AG04449 (cell line): ENCODE data around the gene FOXK2.
"Not testable (repeated sequence)": the region's sequence is repeated elsewhere in the genome, so short reads cannot be mapped to it uniquely, and the experiment has no call there.

Experiments
- CTCF ChIA-PET: fragments of 350-600 bp; formaldehyde crosslinking; extraction: SDS; loops from one replicate; lab custom pipeline; 2021; ENCODE audit warnings: antibody characterized with exemption; lab: Yijun Ruan, JAX
- POLR2A ChIA-PET: fragments of 400-600, 350-600 bp; formaldehyde crosslinking; extraction: SDS; loops from one replicate; lab custom pipeline; 2020; ENCODE audit warnings: antibody characterized with exemption, inconsistent platforms; lab: Yijun Ruan, JAX
- DNase-seq: peaks from one replicate; pipeline ENCODE4 v3.0.0-alpha.2; 2010; ENCODE audit warnings: low read depth, low spot score
- H3K4me3 ChIP-seq: 2 replicates; pipeline ENCODE4 v1.5.1; 2011; ENCODE audit warnings: low read depth, mild to moderate bottlenecking, control low read depth, low read length
- TF ChIP-seq, protein P1 (sequence below): IDR thresholded peaks from one replicate; pipeline ENCODE4 v1.5.1; 2011; ENCODE audit warnings: mild to moderate bottlenecking, moderate library complexity, low read length, control low read depth, inconsistent platforms; ENCODE audit not compliant: insufficient read depth; ENCODE audit errors: missing control alignments

FOXK2 gene

DNA sequence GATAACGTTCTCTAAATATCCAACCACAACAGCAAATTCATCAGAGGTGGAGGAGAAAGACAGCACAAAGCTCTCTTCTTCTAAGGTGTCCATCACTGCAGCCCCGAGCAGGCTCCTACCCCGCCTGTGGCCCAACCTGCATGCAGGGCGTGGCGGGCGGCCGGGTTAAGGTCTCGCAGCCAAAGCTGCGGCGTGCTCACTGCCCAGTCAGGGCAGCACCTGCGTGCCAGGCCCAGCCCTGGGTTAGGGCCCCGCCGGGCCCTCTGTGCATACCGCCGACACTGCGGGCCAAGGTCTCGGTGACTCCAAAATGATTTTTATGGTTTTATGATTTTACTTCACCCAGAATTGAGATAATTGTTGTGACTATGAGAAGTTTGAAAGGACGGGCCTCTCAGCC lies 57.8 kb downstream of the FOXK2 start:
- CTCF ChIA-PET = interaction anchor here (0.7 to 1.3 kb wide), 2 partner anchors 24 to 34 kb away, joined by 3 to 6 read pairs; no protein-coding TSS in a partner anchor
- DNase-seq = no peak
- POLR2A ChIA-PET = no interaction called here
- H3K4me3 ChIP-seq = no peak overlapping the region
- TF ChIP-seq, protein P1, sequence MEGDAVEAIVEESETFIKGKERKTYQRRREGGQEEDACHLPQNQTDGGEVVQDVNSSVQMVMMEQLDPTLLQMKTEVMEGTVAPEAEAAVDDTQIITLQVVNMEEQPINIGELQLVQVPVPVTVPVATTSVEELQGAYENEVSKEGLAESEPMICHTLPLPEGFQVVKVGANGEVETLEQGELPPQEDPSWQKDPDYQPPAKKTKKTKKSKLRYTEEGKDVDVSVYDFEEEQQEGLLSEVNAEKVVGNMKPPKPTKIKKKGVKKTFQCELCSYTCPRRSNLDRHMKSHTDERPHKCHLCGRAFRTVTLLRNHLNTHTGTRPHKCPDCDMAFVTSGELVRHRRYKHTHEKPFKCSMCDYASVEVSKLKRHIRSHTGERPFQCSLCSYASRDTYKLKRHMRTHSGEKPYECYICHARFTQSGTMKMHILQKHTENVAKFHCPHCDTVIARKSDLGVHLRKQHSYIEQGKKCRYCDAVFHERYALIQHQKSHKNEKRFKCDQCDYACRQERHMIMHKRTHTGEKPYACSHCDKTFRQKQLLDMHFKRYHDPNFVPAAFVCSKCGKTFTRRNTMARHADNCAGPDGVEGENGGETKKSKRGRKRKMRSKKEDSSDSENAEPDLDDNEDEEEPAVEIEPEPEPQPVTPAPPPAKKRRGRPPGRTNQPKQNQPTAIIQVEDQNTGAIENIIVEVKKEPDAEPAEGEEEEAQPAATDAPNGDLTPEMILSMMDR = no peak

DNA sequence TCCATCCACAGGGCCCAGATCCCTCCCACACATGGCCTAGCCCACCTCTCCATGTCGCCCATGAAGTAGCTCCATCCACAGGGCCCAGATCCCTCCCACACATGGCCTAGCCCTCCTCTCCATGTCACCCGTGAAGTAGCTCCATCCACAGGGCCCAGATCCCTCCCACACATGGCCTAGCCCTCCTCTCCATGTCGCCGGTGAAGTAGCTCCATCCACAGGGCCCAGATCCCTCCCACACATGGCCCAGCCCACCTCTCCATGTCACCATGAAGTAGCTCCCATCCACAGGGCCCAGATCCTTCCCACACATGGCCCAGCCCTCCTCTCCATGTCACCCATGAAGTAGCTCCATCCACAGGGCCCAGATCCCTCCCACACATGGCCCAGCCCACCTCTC lies 60.4 kb downstream of the FOXK2 start:
- CTCF ChIA-PET, DNase-seq, H3K4me3 ChIP-seq, POLR2A ChIA-PET: not testable (repeated sequence)

DNA sequence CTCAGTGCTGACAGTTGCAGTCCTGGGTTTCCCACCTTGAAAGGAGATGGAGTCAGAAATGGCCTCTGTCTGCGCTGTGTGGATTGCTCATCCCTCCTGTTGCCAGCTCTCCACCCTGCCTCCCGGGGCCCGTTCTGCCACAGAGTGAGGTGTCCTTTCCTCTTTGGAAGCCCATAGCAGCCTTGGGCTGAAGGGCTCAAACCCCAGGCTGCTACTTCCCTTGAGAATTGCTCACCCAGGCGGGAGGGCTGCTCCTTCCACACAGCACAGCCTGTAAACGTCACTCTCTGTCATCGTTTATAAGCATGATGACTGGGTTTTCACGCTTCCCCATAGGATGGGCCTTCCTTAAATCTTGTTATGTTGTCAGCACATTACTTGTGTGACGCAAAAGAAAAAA lies 62.7 kb downstream of the FOXK2 start:
- TF ChIP-seq, protein P1 = no peak
- POLR2A ChIA-PET = no interaction called here
- no peak for DNase-seq
- H3K4me3 ChIP-seq = no peak overlapping the region
- CTCF ChIA-PET = interaction anchor here (1.0 kb wide), 1 partner anchor 28 kb away, joined by 4 read pairs; no protein-coding TSS in a partner anchor

DNA sequence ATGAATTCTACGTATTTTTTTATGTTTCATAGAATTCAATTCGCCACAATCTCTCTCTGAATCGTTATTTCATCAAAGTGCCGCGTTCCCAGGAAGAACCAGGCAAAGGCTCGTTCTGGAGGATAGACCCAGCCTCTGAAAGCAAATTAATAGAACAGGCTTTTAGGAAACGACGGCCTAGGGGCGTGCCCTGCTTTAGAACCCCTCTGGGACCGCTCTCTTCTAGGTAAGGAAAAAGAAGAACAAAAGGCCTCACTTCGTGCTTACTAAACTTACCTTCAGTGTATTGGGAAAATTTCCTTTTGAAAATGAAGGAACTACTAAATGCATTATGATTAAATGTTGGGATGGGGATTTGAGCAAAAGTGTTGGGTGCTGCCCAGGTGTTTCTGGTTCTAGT lies 63.2 kb downstream of the FOXK2 start:
- H3K4me3 ChIP-seq = no peak overlapping the region
- POLR2A ChIA-PET = no interaction called here
- no peak for DNase-seq
- CTCF ChIA-PET = no interaction called here
- TF ChIP-seq, protein P1 = no peak

DNA sequence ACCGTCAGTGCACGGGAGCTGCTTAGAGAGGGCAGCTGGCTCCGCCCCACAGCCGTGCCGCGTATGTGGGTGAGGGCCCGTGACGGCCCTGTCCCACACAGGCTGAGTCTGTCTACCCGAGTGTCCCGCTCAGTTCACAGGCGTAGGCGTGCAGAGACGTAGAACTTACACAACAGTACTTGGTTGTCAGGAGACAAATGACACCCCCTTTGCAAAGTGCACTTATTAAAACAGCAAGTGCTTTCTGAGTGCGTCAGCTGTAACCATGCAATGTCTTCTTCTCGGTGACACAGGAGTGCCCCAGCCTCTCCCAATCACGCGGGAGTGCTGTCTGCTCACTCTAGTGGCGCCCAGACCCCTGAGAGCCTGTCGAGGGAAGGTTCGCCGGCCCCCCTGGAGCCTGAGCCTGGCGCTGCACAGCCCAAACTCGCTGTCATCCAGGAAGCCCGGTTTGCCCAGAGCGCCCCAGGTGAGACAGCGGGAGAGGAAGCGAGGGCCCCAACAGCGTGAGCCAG lies 64.2 kb downstream of the FOXK2 start:
- DNase-seq = no peak
- ChIA-PET POLR2A (interaction anchor here (0.5 kb wide), 1 partner anchor 12 kb away, joined by 4 read pairs; no protein-coding TSS in a partner anchor), CTCF (no interaction called here)
- no peak overlapping the region for H3K4me3 ChIP-seq
- TF ChIP-seq, protein P1 = no peak

DNA sequence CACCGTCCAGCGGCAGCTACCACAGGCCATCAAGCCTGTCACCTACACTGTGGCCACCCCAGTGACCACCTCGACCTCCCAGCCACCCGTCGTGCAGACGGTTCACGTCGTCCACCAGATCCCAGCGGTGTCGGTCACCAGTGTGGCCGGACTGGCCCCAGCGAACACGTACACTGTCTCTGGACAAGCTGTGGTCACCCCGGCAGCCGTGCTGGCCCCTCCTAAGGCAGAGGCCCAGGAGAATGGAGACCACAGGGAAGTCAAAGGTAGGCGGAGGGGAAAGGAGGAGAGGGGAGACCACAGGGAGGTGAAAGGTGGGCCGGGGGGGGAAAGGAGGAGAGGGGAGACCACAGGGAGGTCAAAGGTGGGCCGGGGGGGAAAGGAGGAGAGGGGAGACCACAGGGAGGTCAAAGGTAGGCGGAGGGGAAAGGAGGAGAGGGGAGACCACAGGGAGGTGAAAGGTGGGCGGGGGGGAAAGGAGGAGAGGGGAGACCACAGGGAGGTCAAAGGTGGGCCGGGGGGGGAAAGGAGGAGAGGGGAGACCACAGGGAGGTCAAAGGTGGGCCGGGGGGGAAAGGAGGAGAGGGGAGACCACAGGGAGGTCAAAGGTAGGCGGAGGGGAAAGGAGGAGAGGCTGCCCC lies 66.5 kb downstream of the FOXK2 start:
- CTCF ChIA-PET, H3K4me3 ChIP-seq, DNase-seq, POLR2A ChIA-PET: not testable (repeated sequence)

DNA sequence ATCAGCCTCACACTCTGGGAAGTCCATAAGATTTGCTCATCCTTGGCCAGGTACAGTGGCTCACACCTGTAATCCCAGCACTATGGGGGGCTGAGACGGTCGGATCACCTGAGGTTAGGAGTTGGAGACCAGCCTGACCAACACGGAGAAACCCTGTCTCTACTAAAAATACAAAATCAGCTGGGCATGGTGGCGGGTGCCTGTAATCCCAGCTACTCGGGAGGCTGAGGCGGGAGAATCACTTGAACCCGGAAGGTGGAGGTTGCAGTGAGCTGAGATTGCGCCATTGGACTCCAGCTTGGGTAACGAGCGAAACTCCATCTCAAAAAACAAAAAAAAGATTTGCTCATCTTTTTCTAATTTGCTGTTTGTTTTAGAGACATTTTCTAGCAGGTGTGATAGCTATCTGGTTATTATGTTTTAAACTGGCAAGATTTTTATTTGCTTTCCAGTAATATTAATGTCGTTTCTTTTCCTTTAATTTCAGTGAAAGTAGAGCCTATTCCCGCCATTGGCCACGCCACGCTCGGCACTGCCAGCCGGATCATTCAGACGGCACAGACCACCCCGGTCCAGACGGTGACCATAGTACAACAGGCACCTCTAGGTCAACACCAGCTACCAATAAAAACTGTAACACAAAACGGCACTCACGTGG lies 67.2 kb downstream of the FOXK2 start:
- CTCF ChIA-PET = interaction anchor here (1.0 kb wide), 1 partner anchor 32 kb away, joined by 3 read pairs; no protein-coding TSS in a partner anchor
- TF ChIP-seq, protein P1 = no peak
- DNase-seq = no peak
- H3K4me3 ChIP-seq = no peak overlapping the region
- POLR2A ChIA-PET = no interaction called here
